Activated CD8-positive, alpha-beta T cell treated with anti-CD3 and anti-CD28 coated beads for 36 hours (primary cell): ENCODE data around the gene EIPR1. TPM values are rescaled to one million over a fixed set of nuclear protein-coding genes. Genes with fewer than 3 reads are reported as not detected.
A peak's percentile ranks its signal among the peaks of the same experiment; 100 is the strongest.
"Not testable (repeated sequence)": the region's sequence is repeated elsewhere in the genome, so short reads cannot be mapped to it uniquely, and the experiment has no call there.

Source experiments
- ATAC-seq: fragments of 200-7000 bp; cut with Tn5 transposase; one replicate; pipeline ENCODE4 v1.10.0; 2021; ENCODE audit warnings: mild to moderate bottlenecking, moderate library complexity
- CTCF ChIA-PET: fragments of 350-600 bp; sonication (Branson Sonifier 250); formaldehyde crosslinking; loops from one replicate; lab custom pipeline; 2021; ENCODE audit warnings: antibody characterized with exemption; lab: Charles Lee
- POLR2A ChIA-PET: fragments of 350-600 bp; sonication (Branson Sonifier 250); formaldehyde crosslinking; loops from one replicate; lab custom pipeline; 2021; ENCODE audit warnings: antibody characterized with exemption; lab: Charles Lee
- DNase-seq: peaks from one replicate; pipeline ENCODE4 v3.0.0-alpha.2; 2020
- H3K27ac Mint-ChIP-seq: one replicate; pipeline ENCODE4 v1.8.0; 2021; ENCODE audit warnings: mild to moderate bottlenecking, mixed read lengths
- H3K27me3 Mint-ChIP-seq: one replicate; pipeline ENCODE4 v1.8.0; 2021; ENCODE audit warnings: mixed read lengths
- H3K36me3 Mint-ChIP-seq: one replicate; pipeline ENCODE4 v1.8.0; 2021; ENCODE audit warnings: low read depth, mixed read lengths
- H3K4me1 Mint-ChIP-seq: one replicate; pipeline ENCODE4 v1.8.0; 2021; ENCODE audit warnings: low read depth, mixed read lengths
- H3K4me3 Mint-ChIP-seq: one replicate; pipeline ENCODE4 v1.8.0; 2021; ENCODE audit warnings: mild to moderate bottlenecking, moderate library complexity, mixed read lengths
- H3K9me3 Mint-ChIP-seq: one replicate; pipeline ENCODE4 v1.8.0; 2021; ENCODE audit warnings: mixed read lengths
- intact Hi-C: fragments of 100-400 bp; cut with micrococcal nuclease; formaldehyde crosslinking; loops from one replicate; pipeline ENCODE4 v1.10.0; 2022
- total RNA-seq, 2 experiments: library from RNA; stranded (reverse); gene quantifications; one replicate each; pipeline ENCODE4 v1.2.3, GENCODE V29; 2021
- TF ChIP-seq, protein P1 (sequence below): fragments of 200-600 bp; IDR thresholded peaks from one replicate; pipeline ENCODE4 v1.8.0; 2022; ENCODE audit warnings: antibody characterized with exemption, mild to moderate bottlenecking

EIPR1 gene
- total RNA-seq, 2 experiments from 2014 or later: 38.4 to 39.1 TPM

DNA sequence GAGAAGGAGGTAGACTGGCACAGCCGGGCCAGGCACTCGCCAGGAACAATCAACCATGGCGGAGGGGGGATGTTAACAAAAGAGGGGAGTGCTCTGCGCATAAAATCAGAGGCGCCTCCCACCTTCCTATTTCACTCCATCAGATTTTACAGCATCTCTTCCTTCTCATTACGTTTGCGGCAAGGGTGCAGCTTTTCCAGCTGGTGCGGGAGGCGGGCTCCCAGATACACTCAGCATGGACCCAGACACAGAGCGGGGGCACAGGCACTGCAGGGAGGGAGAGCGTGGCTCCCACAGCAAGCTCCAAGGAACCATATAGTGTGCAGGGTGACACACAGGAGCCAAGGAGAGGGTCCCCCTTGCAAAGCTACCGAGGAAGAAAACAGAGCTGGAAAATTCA lies 176.3 kb downstream of the EIPR1 start:
- H3K4me3 Mint-ChIP-seq: no peak overlapping the region
- ATAC-seq (no peak), DNase-seq (no peak)
- H3K4me1 Mint-ChIP-seq: peaks cover 11% of the 10 kb centered on the region
- no peaks in the 10 kb centered on the region for H3K27me3 Mint-ChIP-seq
- TF ChIP-seq, protein P1, sequence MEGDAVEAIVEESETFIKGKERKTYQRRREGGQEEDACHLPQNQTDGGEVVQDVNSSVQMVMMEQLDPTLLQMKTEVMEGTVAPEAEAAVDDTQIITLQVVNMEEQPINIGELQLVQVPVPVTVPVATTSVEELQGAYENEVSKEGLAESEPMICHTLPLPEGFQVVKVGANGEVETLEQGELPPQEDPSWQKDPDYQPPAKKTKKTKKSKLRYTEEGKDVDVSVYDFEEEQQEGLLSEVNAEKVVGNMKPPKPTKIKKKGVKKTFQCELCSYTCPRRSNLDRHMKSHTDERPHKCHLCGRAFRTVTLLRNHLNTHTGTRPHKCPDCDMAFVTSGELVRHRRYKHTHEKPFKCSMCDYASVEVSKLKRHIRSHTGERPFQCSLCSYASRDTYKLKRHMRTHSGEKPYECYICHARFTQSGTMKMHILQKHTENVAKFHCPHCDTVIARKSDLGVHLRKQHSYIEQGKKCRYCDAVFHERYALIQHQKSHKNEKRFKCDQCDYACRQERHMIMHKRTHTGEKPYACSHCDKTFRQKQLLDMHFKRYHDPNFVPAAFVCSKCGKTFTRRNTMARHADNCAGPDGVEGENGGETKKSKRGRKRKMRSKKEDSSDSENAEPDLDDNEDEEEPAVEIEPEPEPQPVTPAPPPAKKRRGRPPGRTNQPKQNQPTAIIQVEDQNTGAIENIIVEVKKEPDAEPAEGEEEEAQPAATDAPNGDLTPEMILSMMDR: no peak
- intact Hi-C loops: no loop called here
- ChIA-PET CTCF (no interaction called here), POLR2A (no interaction called here)
- H3K27ac Mint-ChIP-seq: no peak overlapping the region
- H3K9me3 Mint-ChIP-seq: no peaks in the 10 kb centered on the region
- H3K36me3 Mint-ChIP-seq: peaks cover 7% of the 10 kb centered on the region

DNA sequence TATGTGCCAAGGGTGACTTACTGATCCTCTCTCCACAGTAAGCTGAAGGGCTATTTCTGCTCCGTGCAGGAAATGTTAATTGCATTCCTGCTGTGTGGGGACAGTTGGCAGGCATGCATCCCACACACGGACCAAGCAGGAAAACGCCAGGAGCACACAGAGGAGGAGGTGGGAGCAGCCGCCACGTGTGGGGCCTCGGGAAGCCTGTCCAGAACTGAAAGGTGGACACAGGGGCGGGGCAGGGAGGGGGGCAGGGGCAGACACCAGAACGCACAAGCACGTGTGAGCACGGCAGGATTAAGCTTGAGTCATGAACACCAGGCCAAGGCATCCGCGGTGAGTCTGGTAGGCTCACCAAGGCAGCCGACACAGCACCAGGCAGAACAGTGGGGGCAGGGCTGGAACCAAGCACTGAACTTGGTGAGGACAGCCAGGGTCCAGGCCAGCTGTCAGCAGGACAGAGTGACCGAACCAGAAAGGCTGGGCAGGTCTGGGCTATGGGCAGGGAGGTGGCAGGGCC lies 177.1 kb downstream of the EIPR1 start:
- ChIA-PET POLR2A (no interaction called here), CTCF (interaction anchor here (0.9 kb wide), 1 partner anchor 263 kb away, joined by 3 read pairs; no protein-coding TSS in a partner anchor)
- no peaks in the 10 kb centered on the region for H3K9me3 Mint-ChIP-seq
- intact Hi-C loops: no loop called here
- TF ChIP-seq, protein P1: no peak
- H3K27me3 Mint-ChIP-seq: no peaks in the 10 kb centered on the region
- H3K4me1 Mint-ChIP-seq: peaks cover 11% of the 10 kb centered on the region
- DNase-seq (no peak), ATAC-seq (no peak)
- no peak overlapping the region for H3K27ac Mint-ChIP-seq
- no peak overlapping the region for H3K4me3 Mint-ChIP-seq
- peaks cover 5% of the 10 kb centered on the region for H3K36me3 Mint-ChIP-seq

DNA sequence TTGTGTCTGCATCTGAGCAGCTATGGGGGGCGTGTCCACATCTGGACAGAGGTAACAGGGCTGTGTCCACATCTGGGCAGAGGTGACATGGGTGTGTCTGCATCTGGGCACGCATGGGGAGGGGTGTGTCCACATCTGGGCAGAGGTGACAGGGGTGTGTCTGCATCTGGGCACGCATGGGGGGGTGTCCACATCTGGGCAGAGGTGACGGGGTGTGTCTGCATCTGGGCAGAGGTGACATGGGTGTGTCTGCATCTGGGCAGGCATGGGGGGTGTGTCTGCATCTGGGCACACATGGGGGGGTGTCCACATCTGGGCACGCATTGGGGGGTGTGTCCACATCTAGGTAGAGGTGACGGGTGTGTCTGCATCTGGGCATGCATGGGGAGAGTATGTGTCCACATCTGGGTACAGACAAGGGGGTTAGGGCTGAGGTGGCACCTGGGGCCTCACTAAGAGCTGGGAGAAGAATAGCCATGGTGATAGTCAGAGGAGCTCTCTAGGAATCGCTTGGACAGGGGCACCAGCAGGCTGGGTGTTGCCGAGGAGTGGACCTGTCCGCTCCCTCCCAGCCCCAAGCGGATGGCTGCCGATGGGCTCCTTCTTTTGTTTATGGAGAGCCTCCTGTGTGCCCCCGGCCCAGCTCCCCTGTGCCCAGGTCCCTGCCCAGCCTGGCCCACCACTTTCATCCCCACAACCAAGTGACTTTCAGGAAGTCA lies 177.8 kb downstream of the EIPR1 start:
- ChIA-PET CTCF (interaction anchor here (0.9 kb wide), 1 partner anchor 263 kb away, joined by 3 read pairs; no protein-coding TSS in a partner anchor), POLR2A (no interaction called here)
- Mint-ChIP-seq H3K9me3 (no peaks in the 10 kb centered on the region), H3K27me3 (no peaks in the 10 kb centered on the region), H3K4me3 (no peak overlapping the region), H3K27ac (no peak overlapping the region), H3K36me3 (peaks cover 5% of the 10 kb centered on the region), H3K4me1 (peaks cover 11% of the 10 kb centered on the region)
- TF ChIP-seq, protein P1: no peak
- DNase-seq: no peak
- no peak for ATAC-seq
- intact Hi-C loops: no loop called here

DNA sequence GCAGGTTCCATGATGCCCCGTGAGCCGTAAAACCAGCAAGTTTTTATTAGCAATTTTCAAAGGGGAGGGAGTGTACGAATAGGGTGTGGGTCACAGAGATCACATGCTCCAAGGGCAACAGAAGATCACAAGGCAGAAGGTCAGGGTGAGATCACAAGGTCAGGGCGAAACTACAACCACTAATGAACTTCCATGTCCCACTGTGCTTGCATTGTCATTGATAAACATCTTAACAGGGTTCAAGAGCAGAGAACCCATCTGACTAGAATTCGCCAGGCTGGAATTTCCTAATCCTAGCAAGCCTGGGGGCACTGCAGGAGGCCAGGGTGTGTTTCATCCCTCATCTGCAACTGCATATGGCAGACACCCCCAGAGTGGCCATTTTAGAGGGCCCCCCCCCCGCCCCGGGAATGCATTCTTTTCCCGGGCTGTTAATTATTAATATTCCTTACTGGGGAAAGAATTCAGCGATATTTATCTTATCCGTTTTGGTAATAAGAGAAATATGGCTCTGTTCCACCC lies 178.9 kb downstream of the EIPR1 start:
- H3K36me3 Mint-ChIP-seq, H3K27me3 Mint-ChIP-seq, intact Hi-C loops, ATAC-seq, POLR2A ChIA-PET, H3K4me1 Mint-ChIP-seq, H3K4me3 Mint-ChIP-seq, H3K9me3 Mint-ChIP-seq, H3K27ac Mint-ChIP-seq, DNase-seq: not testable (repeated sequence)
- CTCF ChIA-PET: interaction anchor here (1.2 kb wide), 1 partner anchor 105 kb away, joined by 3 read pairs; no protein-coding TSS in a partner anchor

DNA sequence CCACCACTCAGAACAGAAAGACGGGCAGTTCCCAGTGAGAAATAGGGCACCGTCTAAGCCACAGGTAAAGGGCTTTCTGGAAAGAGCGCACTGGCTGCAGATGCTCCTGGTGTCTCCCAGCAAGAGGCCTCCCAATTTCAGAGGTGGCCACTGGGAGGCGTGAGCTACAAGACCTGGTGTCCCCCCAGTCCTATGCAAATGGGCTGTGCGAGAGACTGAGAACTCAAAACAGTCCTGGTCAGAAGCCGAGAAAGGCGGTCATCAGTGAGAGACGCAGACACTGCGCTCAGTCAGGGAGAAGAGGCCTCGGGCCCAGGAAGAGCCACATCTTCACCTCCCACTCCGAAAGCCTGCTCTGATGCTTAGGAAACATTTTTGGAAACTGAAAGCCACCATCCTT lies 179.5 kb downstream of the EIPR1 start:
- ChIA-PET CTCF (interaction anchor here (0.6 to 1.2 kb wide), 2 partner anchors 25 to 106 kb away, joined by 3 read pairs; no protein-coding TSS in a partner anchor), POLR2A (no interaction called here)
- Mint-ChIP-seq H3K27ac (no peak overlapping the region), H3K27me3 (no peaks in the 10 kb centered on the region), H3K9me3 (no peaks in the 10 kb centered on the region), H3K36me3 (peaks cover 3% of the 10 kb centered on the region), H3K4me3 (no peak overlapping the region), H3K4me1 (peaks cover 7% of the 10 kb centered on the region)
- TF ChIP-seq, protein P1: no peak
- DNase-seq (peak; percentile 41), ATAC-seq (peak; percentile 61)
- intact Hi-C loops: no loop called here
